Measurements from ENCODE around the gene NOTCH2.
"Not testable (repeated sequence)": the region's sequence is repeated elsewhere in the genome, so short reads cannot be mapped to it uniquely, and the experiment has no call there.

- not testable (repeated sequence) for TF ChIP-seq CTCF, POLR2A (IDR thresholded peaks at IDR 0.05)
Observed at GRCh38 chr1:120105288-120105687, 35.8 kb upstream of the NOTCH2 start.

Data from esophagus squamous epithelium (tissue), 4 donors.